Chondrocyte (in vitro differentiated cells): ENCODE measurements around the gene DCUN1D3. TPM values are rescaled to one million over a fixed set of nuclear protein-coding genes. Genes with fewer than 3 reads are reported as not detected.
"Not testable (repeated sequence)": the region's sequence is repeated elsewhere in the genome, so short reads cannot be mapped to it uniquely, and the experiment has no call there.

Experiments used
- DNase-seq: peaks from one replicate; pipeline ENCODE4 v3.0.0; 2021; ENCODE audit warnings: mixed read lengths, low spot score
- H3K27ac Mint-ChIP-seq: one replicate; pipeline ENCODE4 v1.8.0; 2021; ENCODE audit warnings: mild to moderate bottlenecking, moderate library complexity, mixed read lengths; ENCODE audit not compliant: unreplicated experiment
- H3K27me3 Mint-ChIP-seq: 2 replicates; pipeline ENCODE4 v1.8.0; 2021; ENCODE audit warnings: low read depth, mixed read lengths
- H3K36me3 Mint-ChIP-seq: 2 replicates; pipeline ENCODE4 v1.8.0; 2021; ENCODE audit warnings: low read depth, mixed read lengths
- H3K4me1 Mint-ChIP-seq: 2 replicates; pipeline ENCODE4 v1.8.0; 2021; ENCODE audit warnings: low read depth, mild to moderate bottlenecking, mixed read lengths
- H3K4me3 Mint-ChIP-seq: one replicate; pipeline ENCODE4 v1.8.0; 2021; ENCODE audit warnings: mild to moderate bottlenecking, moderate library complexity, mixed read lengths; ENCODE audit not compliant: unreplicated experiment
- H3K9me3 Mint-ChIP-seq: 2 replicates; pipeline ENCODE4 v1.8.0; 2021; ENCODE audit warnings: low read depth, mixed read lengths
- total RNA-seq: library from RNA; stranded (reverse); gene quantifications from 3 replicates; pipeline ENCODE4 v1.2.1, GENCODE V29; 2021
- TF ChIP-seq, protein P1 (sequence below): fragments of 200-600 bp; sonication (generic); IDR thresholded peaks from 2 replicates; pipeline ENCODE4 v1.5.0; 2021; ENCODE audit warnings: antibody characterized with exemption, mild to moderate bottlenecking, moderate library complexity

Gene DCUN1D3
- total RNA-seq, 1 donor from 2014 or later: 44.4 TPM

DNA sequence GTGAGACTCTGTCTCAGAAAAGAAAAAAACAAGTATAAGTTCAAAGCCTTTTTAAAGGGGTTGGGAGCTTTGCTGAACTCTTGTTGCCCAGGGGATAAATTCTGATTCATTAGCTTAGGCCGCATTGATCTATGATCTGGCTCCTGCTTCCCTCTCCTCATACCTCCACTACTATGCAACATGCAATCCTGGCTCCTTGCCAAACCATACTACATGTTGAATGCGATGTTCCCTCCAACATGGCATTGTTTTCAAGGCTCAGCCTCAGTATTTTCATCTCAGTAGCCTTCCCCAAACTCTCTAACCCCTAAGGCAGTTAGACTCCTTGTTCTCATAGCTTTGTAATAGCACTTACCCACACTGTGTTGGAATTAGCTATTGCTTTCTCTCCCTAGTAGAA is 87.6 kb downstream of the DCUN1D3 start:
- H3K4me3 Mint-ChIP-seq: no peak overlapping the region
- no peaks in the 10 kb centered on the region for H3K27me3 Mint-ChIP-seq
- H3K27ac Mint-ChIP-seq: no peak overlapping the region
- H3K36me3 Mint-ChIP-seq: peaks cover 1% of the 10 kb centered on the region
- peaks cover 10% of the 10 kb centered on the region for H3K4me1 Mint-ChIP-seq
- no peaks in the 10 kb centered on the region for H3K9me3 Mint-ChIP-seq
- no peak for DNase-seq
- TF ChIP-seq, protein P1, sequence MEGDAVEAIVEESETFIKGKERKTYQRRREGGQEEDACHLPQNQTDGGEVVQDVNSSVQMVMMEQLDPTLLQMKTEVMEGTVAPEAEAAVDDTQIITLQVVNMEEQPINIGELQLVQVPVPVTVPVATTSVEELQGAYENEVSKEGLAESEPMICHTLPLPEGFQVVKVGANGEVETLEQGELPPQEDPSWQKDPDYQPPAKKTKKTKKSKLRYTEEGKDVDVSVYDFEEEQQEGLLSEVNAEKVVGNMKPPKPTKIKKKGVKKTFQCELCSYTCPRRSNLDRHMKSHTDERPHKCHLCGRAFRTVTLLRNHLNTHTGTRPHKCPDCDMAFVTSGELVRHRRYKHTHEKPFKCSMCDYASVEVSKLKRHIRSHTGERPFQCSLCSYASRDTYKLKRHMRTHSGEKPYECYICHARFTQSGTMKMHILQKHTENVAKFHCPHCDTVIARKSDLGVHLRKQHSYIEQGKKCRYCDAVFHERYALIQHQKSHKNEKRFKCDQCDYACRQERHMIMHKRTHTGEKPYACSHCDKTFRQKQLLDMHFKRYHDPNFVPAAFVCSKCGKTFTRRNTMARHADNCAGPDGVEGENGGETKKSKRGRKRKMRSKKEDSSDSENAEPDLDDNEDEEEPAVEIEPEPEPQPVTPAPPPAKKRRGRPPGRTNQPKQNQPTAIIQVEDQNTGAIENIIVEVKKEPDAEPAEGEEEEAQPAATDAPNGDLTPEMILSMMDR: no peak

DNA sequence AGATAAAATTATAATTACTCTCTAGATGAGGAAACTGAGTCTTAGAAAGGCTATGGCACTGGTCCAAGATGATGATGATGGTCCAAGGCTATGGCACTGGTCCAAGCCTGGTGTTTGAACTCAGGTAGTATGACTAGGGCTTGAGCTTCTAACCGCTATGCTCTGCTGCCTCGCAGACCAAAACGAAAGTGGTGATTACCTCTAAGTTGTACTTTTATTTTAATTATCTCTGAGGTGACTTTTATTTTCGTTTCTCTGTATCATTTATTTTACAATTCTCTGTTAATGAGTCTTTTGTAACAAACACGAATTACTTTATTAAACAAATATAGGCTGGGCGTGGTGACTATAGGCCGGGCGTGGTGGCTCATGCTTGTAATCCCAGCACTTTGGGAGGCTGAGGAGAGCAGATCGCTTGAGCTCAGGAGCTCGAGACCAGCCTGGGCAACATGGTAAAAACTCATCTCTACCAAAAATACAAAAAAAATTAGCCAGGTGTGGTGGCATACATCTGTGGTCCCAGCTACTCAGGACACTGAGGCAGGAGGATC is 88.2 kb downstream of the DCUN1D3 start:
- H3K27me3 Mint-ChIP-seq: no peaks in the 10 kb centered on the region
- no peak overlapping the region for H3K4me3 Mint-ChIP-seq
- TF ChIP-seq, protein P1: no peak
- no peaks in the 10 kb centered on the region for H3K9me3 Mint-ChIP-seq
- no peak for DNase-seq
- peaks cover 1% of the 10 kb centered on the region for H3K36me3 Mint-ChIP-seq
- peaks cover 14% of the 10 kb centered on the region for H3K4me1 Mint-ChIP-seq
- H3K27ac Mint-ChIP-seq: no peak overlapping the region

DNA sequence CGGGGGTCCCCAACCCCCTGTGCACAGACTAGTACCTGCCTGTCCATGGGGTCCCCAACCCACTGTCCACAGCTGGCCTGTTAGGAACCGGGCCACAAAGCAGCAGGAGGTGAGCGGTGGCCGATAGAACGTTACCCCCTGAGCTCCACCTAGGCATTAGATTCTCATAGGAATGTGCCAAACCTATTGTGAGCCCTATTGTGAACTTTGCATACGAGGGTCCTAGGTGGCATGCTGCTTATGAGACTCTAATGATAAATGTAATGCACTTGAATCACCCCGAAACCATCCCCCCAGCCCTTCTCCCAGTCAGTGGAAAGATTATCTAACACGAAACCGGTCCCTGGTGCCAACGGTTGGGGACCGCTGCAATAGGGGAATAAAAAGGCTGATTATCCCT is 92.3 kb downstream of the DCUN1D3 start:
- TF ChIP-seq, protein P1: no peak
- DNase-seq: no peak
- no peaks in the 10 kb centered on the region for H3K9me3 Mint-ChIP-seq
- no peaks in the 10 kb centered on the region for H3K27me3 Mint-ChIP-seq
- peak overlapping the region; percentile 97 for H3K4me3 Mint-ChIP-seq
- peaks cover 12% of the 10 kb centered on the region for H3K4me1 Mint-ChIP-seq
- no peaks in the 10 kb centered on the region for H3K36me3 Mint-ChIP-seq
- no peak overlapping the region for H3K27ac Mint-ChIP-seq

DNA sequence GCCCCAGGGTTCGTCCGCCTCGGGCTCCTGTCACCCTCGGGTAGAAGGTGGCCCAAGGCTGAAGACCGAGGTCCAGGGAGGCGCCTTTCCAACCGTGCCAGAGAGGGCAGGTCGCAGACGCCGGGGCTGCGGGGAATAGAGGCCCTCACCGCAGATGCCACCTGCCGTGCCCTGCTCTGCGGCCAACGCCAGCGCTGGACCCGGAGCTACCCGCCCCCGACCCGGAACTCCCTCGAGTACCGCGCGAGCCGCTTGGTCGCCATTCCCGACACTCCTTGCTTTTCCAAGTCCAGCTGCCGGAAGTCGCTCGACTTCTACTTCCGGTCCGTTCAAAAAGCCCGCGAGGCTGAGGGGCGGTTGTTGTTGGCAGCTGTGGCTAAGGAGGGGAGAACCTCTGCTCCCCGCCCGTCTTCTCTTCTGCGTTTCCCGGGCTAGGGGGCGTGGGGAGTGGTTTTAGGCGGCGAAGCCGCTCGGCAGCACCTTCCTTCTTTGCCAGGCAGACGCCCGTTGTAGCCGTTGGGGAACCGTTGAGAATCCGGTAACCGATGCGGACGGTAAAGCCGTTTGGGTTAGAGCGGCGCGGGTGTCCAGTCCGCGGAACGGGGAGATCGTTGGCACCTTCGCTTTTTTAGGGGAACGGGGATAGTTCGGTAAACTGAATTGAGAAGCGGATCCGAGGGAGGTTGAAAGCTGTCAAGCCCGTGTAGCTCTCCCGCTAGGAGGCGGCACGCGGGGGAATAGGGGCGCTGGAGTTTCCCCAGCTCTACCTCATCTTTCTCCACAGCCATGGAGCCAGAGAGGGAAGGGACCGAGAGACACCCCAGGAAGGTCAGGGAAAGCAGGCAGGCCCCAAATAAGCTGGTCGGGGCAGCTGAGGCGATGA is 93.7 kb downstream of the DCUN1D3 start, which contains the start of the genes ERI2 and REXO5:
ERI2 (minus strand) TSS at position 305 of the 883 bp plus-strand sequence; CDS start at position 263, 42 bp downstream.
REXO5 (plus strand) TSS at position 360 of the 883 bp plus-strand sequence; CDS start at position 787, 427 bp downstream.
- no peaks in the 10 kb centered on the region for H3K9me3 Mint-ChIP-seq
- TF ChIP-seq, protein P1: peak; percentile 79

DNA sequence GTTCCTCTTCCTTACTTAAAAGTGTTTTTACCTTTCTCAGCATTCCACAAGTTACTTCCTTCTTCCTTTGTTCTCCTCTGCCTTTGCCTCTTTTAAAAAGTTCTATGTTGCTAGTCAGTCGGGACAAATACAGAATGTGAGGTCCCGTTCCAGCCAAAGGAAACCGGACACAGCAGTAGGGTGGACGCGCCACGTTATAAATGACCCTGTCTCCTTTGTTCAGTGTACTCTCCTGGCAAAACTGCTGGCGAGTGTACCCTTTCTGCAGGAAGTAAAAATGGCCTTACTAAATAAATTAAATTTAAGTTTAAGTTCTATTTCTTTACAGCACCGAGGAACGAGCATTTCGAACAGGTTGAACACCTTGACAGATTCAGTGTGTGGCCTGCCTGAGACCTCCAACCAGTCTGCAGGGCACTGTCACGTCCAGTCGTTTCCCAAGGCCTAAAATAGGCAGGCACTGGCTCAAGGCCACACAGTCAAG is 94.4 kb downstream of the DCUN1D3 start:
- peak overlapping the region; percentile 97 for H3K27ac Mint-ChIP-seq
- DNase-seq: not testable (repeated sequence)

More for the DNA sequence above, 93.7 kb downstream of the DCUN1D3 start, which contains the start of the genes ERI2 and REXO5:
- Mint-ChIP-seq H3K4me1 (peaks cover 12% of the 10 kb centered on the region), H3K27me3 (no peaks in the 10 kb centered on the region), H3K4me3 (peak within 1 kb of the TSS; percentile 97), H3K27ac (peak within 1 kb of the TSS; percentile 97), H3K36me3 (no peaks in the 10 kb centered on the region)
- peak; percentile 97 for DNase-seq

More for the DNA sequence above, 94.4 kb downstream of the DCUN1D3 start:
- Mint-ChIP-seq H3K4me3 (peak overlapping the region; percentile 97), H3K4me1 (peaks cover 12% of the 10 kb centered on the region)
- not testable (repeated sequence) for H3K36me3 Mint-ChIP-seq, H3K27me3 Mint-ChIP-seq, H3K9me3 Mint-ChIP-seq

Other genes with a start within 250 kb of the DCUN1D3 start
- not detected in 3 replicates for gene ACSM1, start 202.7 kb downstream of the DCUN1D3 start, total RNA-seq
- gene THUMPD1, start 158.5 kb downstream of the DCUN1D3 start, total RNA-seq: 41.3 to 44.3 TPM (median 43.7 TPM) in 3 replicates
- gene ACSM3, start 136.3 kb downstream of the DCUN1D3 start, total RNA-seq: 0.48 to 2.0 TPM (median 1.9 TPM) in 3 replicates
- gene ERI2, start 93.9 kb downstream of the DCUN1D3 start, total RNA-seq: 11.5 to 17.7 TPM (median 13.3 TPM) in 3 replicates
- 2.9 to 6.9 TPM (median 4.0 TPM) in 3 replicates for gene REXO5, start 93.8 kb downstream of the DCUN1D3 start, total RNA-seq
- 18.1 to 20.1 TPM (median 18.5 TPM) in 3 replicates for gene LYRM1, start 413 bp upstream of the DCUN1D3 start, total RNA-seq